ENCODE results near the gene DRAM1.

DRAM1 gene

GRCh38 chr12:101941306-101942249, 64.2 kb downstream of the DRAM1 start:
- no peak for DNase-seq (ENCODE audit: low read depth in 2 of 2)

DNA sequence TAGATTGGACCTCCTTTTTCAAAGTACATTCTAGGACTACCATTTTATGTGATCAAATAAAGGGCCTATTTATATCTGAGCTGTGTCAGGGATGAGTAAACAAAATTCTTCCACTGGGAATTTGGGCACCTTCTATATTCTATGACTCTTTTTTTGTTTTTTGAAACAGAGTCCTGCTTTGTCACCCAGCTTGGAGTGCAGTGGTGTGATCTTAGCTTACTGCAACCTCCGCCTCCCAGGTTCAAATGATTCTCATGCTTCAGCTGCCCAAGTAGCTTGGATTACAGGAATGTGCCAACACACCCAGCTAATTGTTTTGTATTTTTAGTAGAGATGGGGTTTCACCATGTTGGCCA, 64.8 kb downstream of the DRAM1 start:
- DNase-seq (ENCODE audit: low read depth in 2 of 2) = no peak

DNA sequence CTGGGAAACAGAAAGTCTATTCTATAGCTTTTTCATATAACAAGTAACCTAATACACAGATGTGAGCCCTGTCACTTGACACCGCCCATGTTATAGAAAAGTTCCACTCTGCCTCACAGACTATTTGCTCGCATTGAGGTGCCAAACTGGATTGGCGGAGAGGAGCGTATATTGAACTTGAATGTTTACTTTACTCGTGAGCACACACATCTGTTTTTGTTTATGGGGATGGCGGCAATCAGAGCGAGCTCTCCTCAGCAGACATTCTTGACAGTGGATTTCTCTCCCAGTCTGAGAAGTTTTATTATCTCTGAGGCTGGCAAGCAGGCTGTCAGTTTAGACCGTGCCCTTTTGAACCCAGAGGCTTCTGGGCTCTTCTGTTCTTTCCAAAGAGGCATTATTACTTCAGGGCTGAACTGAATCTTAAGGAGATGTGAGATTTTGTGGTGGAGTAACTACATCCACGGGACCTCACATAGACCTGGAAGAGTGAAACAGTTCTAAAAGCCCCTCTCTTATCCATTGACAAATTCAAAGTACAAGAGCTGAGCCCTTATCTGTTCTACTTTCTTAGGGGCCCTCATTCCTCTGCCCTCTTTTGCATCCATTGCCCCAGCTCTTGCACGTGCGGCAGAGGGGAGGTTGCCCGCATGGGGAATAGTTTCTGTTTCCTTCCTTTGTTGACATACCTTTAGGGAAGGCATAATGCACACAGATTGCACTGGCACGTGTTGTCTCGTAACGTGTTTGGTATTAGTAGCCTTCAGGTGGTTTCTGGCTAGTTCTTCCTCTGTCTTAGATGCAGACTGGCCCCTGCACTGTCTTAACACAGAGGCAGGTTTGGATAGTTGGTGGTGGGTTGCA, 68.2 kb downstream of the DRAM1 start:
- no peak for DNase-seq (ENCODE audit: low read depth in 2 of 2)

- DNase-seq (ENCODE audit: low read depth in 2 of 2) = no peak
These were observed 68.8 kb downstream of the DRAM1 start for GRCh38 chr12:101946233-101946611.

- DNase-seq (ENCODE audit: low read depth in 2 of 2) = no peak
These were observed 69.9 kb downstream of the DRAM1 start for GRCh38 chr12:101947316-101947715.

DNA sequence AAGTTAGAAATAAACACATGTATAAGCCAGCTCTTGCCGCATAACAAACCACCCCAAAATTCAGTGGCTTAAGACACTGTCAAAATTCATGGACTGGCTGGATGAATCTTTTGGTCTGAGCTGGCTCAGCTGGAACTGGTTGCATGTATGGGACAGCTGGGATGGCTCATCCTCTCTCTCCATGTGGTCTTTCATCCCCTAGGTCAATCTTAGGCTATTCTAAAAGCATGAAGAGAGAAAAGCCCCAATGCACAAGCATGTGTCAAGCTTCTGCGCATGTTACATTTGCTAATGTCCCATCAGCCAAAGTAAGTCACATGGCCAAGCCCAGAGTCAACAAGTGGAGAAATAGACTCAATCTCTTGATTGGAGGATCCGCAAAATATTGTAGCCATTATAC, 71.0 kb downstream of the DRAM1 start:
- no peak for DNase-seq (ENCODE audit: low read depth in 2 of 2)

- no peak for DNase-seq (ENCODE audit: low read depth in 2 of 2)
These were observed 73.8 kb downstream of the DRAM1 start for GRCh38 chr12:101951002-101951670.

GRCh38 chr12:101954113-101954512, 76.7 kb downstream of the DRAM1 start:
- no peak for DNase-seq (ENCODE audit: low read depth in 2 of 2)

GRCh38 chr12:101954676-101955075, 77.3 kb downstream of the DRAM1 start:
- DNase-seq (ENCODE audit: low read depth in 2 of 2) = no peak

DNA sequence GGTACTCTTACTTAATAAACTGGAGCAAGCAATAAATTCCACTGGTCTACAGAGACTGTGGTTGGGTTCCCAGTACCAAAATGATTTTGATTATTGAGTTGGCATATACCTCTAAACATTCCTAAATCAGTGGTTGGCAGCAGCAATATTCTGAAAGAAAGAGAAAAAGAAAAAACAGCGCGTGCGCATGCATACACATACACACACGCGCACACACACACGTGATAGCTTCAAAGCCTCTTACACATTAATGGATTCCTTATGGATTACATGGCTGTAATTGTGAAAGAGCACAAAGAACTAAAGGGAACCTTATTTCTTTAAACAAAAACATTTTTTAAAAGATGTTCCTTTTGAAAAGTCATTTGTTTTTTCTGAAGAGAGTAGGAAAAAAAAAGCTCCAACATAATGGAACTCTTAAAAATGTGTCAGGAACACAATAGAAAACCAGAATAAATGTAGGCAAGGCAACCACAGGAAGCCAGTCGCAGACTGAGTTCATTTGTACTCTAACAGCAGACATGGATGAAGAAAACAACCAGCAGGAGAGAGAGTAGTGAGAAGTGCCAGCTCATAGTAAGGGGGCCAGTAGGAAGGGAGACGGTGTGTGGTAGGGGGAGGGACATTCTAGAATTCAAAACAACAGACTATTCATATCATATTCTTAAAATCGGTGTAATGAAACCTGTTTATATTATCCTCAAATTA, 80.0 kb downstream of the DRAM1 start:
- DNase-seq (ENCODE audit: low read depth in 2 of 2) = no peak

DNA sequence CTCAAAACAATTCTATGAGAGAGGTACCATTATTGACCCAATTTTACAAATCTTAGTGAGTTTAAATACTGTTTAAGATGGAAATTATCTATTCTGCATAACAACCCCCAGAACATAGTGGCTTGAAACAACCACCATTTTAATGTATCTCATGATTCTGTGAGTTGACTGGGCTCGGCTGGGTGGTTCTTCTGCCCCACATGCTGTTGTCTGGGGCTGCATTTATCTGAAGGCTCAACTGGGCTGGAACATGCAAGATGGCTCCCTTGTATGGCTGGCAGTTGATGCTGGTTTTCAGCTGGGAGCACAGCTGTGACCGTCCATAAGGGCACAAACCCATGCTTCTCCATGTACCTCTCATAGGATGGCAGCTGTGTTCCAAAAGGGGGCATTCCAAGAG, 82.2 kb downstream of the DRAM1 start:
- DNase-seq (ENCODE audit: low read depth in 2 of 2) = no peak

- DNase-seq (ENCODE audit: low read depth in 2 of 2) = no peak
These were observed 85.1 kb downstream of the DRAM1 start for GRCh38 chr12:101962486-101962885.

- DNase-seq (ENCODE audit: low read depth in 2 of 2) = no peak
These were observed 86.3 kb downstream of the DRAM1 start for GRCh38 chr12:101963697-101964096.

GRCh38 chr12:101966496-101966895, 89.1 kb downstream of the DRAM1 start:
- no peak for DNase-seq (ENCODE audit: low read depth in 2 of 2)

DNA sequence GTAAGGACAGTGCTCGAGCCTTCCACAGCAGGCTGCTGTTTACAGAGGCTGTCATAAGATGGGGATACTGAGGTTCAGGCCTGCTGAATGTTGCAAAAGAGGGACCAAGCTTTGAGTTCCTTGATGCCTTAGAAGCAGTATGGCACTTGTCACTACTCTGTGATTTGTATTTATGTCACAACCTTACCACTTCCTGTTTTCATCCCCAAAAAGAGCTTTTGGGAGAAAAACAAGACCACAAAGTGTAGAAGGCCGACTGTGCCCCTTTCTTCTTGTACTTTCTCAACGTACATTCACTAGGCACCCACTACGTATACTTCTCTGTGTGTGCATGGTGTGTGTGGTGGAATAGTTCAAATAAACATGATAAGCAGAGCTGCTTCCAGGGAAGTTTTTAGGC, 90.1 kb downstream of the DRAM1 start:
- no peak for DNase-seq (ENCODE audit: low read depth in 2 of 2)

- DNase-seq (ENCODE audit: low read depth in 2 of 2) = no peak
These were observed 91.4 kb downstream of the DRAM1 start for GRCh38 chr12:101968770-101969169.
